Medulla oblongata (tissue), 1 donor: ENCODE results near the gene COBLL1.

Source experiments
- DNase-seq: peaks from one replicate; pipeline ENCODE4 v3.0.0-alpha.2; 2015; ENCODE audit errors: extremely low spot score

COBLL1 gene, protein sequence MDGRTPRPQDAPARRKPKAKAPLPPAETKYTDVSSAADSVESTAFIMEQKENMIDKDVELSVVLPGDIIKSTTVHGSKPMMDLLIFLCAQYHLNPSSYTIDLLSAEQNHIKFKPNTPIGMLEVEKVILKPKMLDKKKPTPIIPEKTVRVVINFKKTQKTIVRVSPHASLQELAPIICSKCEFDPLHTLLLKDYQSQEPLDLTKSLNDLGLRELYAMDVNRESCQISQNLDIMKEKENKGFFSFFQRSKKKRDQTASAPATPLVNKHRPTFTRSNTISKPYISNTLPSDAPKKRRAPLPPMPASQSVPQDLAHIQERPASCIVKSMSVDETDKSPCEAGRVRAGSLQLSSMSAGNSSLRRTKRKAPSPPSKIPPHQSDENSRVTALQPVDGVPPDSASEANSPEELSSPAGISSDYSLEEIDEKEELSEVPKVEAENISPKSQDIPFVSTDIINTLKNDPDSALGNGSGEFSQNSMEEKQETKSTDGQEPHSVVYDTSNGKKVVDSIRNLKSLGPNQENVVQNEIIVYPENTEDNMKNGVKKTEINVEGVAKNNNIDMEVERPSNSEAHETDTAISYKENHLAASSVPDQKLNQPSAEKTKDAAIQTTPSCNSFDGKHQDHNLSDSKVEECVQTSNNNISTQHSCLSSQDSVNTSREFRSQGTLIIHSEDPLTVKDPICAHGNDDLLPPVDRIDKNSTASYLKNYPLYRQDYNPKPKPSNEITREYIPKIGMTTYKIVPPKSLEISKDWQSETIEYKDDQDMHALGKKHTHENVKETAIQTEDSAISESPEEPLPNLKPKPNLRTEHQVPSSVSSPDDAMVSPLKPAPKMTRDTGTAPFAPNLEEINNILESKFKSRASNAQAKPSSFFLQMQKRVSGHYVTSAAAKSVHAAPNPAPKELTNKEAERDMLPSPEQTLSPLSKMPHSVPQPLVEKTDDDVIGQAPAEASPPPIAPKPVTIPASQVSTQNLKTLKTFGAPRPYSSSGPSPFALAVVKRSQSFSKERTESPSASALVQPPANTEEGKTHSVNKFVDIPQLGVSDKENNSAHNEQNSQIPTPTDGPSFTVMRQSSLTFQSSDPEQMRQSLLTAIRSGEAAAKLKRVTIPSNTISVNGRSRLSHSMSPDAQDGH

GRCh38 chr2:164841719-164842623, at the start of gene COBLL1:
Gene COBLL1, minus strand, starts transcription at chr2:164841823. Its CDS starts 627 bp downstream, at chr2:164841196.
- peak; percentile 77 for DNase-seq

GRCh38 chr2:164890544-164890943, 48.9 kb upstream of the COBLL1 start:
- peak; percentile 15 for DNase-seq

GRCh38 chr2:164888592-164888991, 47.0 kb upstream of the COBLL1 start:
- no peak for DNase-seq

DNA sequence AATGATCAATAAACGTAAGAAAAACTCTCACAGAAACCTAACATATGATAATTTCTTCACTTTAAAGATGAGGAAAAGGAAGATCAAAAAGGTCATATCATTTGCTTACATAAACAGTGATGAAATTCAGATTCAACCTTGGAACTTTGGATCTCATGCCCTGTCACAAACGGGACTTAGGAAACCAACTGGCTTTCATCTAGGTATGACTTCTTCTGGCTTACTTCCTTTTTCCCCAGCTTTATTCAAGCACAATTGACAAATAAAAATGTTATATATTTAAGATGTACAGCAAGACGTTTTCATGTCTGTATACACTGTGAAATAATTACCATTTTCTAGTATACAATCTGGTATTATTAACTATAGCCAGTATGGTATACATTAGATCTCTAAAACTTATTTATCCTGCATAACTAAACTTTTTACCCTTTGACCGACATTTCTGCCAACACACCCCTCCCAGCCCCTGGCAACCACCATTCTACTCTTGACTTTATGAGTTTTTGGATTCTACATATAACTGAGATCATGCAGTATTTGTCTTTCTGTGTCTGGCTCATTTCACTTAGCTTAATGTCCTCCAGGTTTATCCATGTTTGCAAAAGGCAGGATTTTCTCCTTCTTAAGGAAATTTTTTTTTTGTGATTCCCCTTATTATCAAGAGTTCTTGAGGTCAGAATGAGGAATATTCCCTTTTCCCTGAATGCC, 46.0 kb upstream of the COBLL1 start:
- DNase-seq: no peak

GRCh38 chr2:164882276-164882675, 40.7 kb upstream of the COBLL1 start:
- no peak for DNase-seq

GRCh38 chr2:164881524-164881923, 39.9 kb upstream of the COBLL1 start:
- DNase-seq: no peak

DNA sequence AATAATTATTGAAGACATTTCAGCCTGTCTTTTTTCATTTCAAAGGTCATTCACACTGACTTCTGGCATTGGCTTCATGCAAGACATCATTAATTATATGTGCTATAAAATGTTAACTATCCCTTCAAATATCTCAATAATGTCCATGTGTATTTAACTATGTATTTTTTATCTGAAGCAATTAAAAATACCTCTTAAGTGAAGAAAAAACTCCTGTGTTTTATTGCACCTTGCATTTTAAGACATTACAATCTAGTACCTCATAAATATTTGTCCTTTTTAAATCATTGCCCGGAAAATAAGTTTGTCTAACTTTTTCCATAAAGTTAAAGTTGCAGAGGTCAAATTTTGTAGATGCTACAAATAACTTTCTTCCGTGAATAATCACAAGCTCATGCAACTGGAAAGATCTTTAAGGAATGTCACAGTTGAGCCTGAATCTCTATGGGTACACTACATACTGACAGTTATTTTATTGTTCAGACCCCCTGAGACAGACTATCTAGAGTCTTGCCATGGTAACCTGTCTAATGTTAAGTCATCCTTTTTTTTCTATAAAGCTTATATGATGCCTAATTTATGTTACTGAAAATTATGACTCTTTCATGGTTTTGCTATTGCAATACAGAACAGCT, 38.4 kb upstream of the COBLL1 start:
- DNase-seq: no peak

DNA sequence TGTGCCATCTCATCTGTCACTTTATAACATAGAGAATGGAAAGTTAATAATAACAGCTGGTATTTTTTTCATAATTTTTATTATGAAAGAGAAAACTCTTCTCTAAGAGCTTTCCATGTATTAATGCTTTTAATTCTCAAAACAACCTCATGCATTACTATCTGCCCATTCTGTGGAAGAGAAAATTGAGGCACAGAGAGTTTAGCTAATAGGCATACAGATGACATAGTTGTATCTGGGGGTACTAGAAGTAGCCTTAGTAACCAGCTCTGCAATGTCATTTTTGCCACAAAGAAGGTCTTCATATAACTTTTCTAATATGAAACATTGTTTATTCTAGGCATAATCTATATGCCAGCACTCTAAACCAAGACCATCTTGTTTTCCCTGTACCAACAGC, 36.3 kb upstream of the COBLL1 start:
- DNase-seq: no peak

DNA sequence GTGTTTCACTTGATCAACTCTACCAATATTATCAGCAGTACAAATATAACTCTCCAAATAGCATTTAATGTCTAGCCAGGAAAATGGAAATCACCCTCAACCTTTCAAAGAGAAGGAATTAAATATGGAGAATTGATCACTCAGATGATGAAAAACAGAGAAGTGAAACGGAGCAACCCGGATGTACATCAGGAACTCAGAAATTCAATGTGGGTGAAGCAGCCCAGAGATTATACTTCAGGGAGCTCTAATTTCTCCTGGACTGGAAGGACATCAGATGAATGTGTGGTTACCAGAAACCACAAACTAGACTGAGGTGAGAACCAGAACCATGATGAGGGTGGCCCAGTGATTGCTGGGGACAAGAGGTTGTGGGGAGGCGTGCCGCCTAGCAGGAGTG, 35.5 kb upstream of the COBLL1 start:
- DNase-seq: no peak

DNA sequence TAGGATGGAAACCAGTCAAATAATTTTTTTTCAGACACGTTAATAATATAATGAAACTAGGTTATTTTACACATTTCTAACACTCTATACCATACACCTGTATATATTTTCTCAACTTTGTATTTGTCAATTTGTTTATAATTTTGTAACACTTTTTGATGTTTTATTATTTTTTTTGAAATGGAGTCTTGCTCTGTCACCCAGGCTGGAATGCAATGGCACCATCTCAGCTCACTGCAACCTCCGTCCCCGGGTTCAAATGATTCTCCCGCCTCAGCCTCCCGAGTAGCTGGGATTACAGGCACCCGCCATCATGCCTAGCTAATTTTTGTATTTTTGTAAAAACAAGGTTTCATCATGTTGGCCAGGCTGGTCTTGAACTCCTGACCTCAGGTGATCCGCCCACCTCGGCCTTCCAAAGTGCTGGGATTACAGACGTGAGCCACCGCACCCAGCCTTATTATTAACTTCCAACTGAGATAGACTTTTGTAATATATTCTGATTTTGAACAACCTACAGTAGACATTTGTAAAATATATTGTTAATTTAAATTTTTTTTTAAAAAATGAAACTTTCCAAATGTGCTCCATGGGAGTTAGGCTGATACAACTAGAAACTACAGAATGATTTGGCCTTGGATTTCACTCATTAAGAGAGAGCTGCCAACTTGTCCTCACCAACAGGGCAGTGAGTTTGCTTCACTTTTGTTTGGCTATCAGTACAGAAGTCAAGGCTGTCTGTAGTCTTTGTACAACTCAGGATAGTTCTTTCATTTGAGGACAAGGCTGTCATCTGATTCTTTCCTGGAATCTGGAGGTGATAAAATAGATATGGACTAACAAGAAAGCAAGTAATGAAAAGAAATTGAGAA, 33.9 kb upstream of the COBLL1 start:
- no peak for DNase-seq

- no peak for DNase-seq
Measured at GRCh38 chr2:164873210-164873908, 31.7 kb upstream of the COBLL1 start.

- no peak for DNase-seq
Measured at GRCh38 chr2:164871404-164871803, 29.8 kb upstream of the COBLL1 start.

DNA sequence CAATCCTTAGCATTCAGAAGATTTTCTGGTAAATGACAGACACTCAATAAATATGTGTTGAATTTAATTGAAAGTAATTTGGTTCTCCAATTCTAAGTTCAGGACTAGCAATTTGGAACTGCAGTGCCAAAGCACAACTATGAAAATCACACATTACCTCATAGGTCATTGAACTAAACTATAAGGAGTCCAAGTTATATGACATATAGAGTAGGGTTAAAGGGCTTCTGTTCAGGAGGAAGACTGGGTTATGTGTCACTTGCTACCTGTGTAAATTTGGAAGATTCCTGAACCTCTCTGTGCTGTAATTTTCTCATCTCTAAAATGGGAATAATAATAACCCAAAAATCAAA, 27.8 kb upstream of the COBLL1 start:
- DNase-seq: no peak

DNA sequence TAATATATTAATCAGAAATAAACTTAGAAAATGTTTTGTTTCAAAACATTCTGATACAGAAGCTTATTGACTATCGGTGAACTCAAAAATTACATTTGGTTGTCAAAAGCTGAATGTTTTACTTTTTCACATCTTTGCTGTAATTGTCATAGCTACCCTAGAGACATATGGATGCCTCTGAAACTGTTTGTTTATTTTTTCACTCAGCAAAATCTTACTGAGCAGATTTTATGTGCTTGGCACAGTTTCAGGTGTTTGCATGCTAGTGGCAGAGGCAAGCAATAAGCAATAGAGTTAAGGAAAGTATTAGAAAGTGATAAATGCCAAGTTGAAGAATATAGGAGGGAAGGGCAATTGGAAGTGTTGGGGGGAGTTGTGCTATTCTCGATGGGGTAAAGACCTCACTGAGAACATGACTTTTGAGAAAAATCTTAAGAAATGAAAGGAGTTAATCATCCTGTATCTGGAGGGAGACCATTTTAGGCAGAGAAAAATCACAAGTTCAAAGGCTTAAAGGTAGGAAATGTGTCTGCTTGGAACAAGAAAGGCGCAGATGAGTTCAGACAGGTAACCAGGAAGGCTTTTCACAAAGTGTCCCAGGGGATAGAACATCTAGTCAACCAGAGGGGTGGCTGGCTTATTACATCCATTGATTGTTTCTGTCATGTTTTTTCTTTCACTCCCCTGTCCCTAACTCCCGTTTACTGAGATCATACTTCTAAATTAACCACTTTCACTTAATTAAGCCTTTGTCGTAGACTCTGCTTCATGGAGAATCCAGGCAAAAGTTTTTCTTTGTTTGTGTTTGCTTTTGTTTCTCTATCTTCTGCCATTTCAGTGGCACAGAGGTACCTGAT, 27.2 kb upstream of the COBLL1 start:
- no peak for DNase-seq

GRCh38 chr2:164867779-164868397, 26.3 kb upstream of the COBLL1 start:
- DNase-seq: no peak

DNA sequence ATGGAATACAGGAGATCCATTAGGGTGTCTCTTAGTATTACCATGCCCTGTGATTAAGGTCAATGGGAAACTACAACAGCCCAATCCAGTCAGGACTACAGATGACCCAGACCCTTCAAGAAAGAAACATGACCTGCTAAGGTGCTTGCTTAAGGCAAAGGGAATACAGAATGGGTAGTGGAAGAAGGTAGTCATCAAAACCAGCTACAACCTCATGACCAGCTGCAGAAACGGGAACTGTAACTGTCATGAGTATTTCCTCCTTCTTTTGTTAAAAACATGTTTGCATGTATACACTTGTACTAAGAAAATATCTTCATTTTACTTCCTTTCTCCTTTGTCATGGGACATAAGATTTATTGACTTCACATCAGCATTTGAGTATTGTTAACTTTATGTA, 24.8 kb upstream of the COBLL1 start:
- DNase-seq: peak; percentile 37

- DNase-seq: no peak
Measured at GRCh38 chr2:164860694-164861042, 19.0 kb upstream of the COBLL1 start.
